Measurements from ENCODE around the gene NDUFAF2. TPM values are rescaled to one million over a fixed set of nuclear protein-coding genes. Genes with fewer than 3 reads are reported as not detected.

Gene NDUFAF2
- total RNA-seq, 1 donor from 2014 or later, result 27.5 TPM

- no peak for DNase-seq (ENCODE audit: extremely low spot score, unreplicated experiment)
- Mint-ChIP-seq H3K27me3 (no peaks in the 10 kb centered on the region), H3K36me3 (no peaks in the 10 kb centered on the region), H3K4me3 (no peak overlapping the region), H3K9me3 (no peaks in the 10 kb centered on the region), H3K27ac (no peak overlapping the region), H3K4me1 (ENCODE audit: unreplicated experiment) (no peaks in the 10 kb centered on the region)
- no peak for TF ChIP-seq CTCF (conservative IDR thresholded peaks at IDR 0.05)
These were observed 174.1 kb downstream of the NDUFAF2 start for GRCh38 chr5:61119066-61119465.

GRCh38 chr5:61120534-61120933, 175.5 kb downstream of the NDUFAF2 start:
- DNase-seq (ENCODE audit: extremely low spot score, unreplicated experiment), result no peak
- no peaks in the 10 kb centered on the region for H3K4me1 Mint-ChIP-seq (ENCODE audit: unreplicated experiment)

GRCh38 chr5:61123145-61123544, 178.1 kb downstream of the NDUFAF2 start:
- H3K4me3 Mint-ChIP-seq, result no peak overlapping the region
- no peak for DNase-seq (ENCODE audit: extremely low spot score, unreplicated experiment)
- H3K9me3 Mint-ChIP-seq, result no peaks in the 10 kb centered on the region
- no peak overlapping the region for H3K27ac Mint-ChIP-seq
- no peaks in the 10 kb centered on the region for H3K27me3 Mint-ChIP-seq
- no peak for TF ChIP-seq CTCF (conservative IDR thresholded peaks at IDR 0.05)
- no peaks in the 10 kb centered on the region for H3K4me1 Mint-ChIP-seq (ENCODE audit: unreplicated experiment)
- no peaks in the 10 kb centered on the region for H3K36me3 Mint-ChIP-seq

More at GRCh38 chr5:61120534-61120933, 175.5 kb downstream of the NDUFAF2 start:
- Mint-ChIP-seq H3K27me3 (no peaks in the 10 kb centered on the region), H3K9me3 (no peaks in the 10 kb centered on the region), H3K4me3 (no peak overlapping the region), H3K36me3 (no peaks in the 10 kb centered on the region), H3K27ac (no peak overlapping the region)
- TF ChIP-seq CTCF (conservative IDR thresholded peaks at IDR 0.05), result no peak

- no peak for TF ChIP-seq CTCF (conservative IDR thresholded peaks at IDR 0.05)
- DNase-seq (ENCODE audit: extremely low spot score, unreplicated experiment), result no peak
- no peak overlapping the region for H3K27ac Mint-ChIP-seq
- H3K27me3 Mint-ChIP-seq, result no peaks in the 10 kb centered on the region
- H3K4me1 Mint-ChIP-seq (ENCODE audit: unreplicated experiment), result no peaks in the 10 kb centered on the region
- no peaks in the 10 kb centered on the region for H3K9me3 Mint-ChIP-seq
- no peak overlapping the region for H3K4me3 Mint-ChIP-seq
- H3K36me3 Mint-ChIP-seq, result no peaks in the 10 kb centered on the region
These were observed 185.3 kb downstream of the NDUFAF2 start for GRCh38 chr5:61130289-61130688.

GRCh38 chr5:61132559-61132958, 187.6 kb downstream of the NDUFAF2 start:
- Mint-ChIP-seq H3K27me3 (no peaks in the 10 kb centered on the region), H3K4me1 (ENCODE audit: unreplicated experiment) (peaks cover 3% of the 10 kb centered on the region), H3K36me3 (no peaks in the 10 kb centered on the region), H3K9me3 (no peaks in the 10 kb centered on the region), H3K4me3 (no peak overlapping the region), H3K27ac (no peak overlapping the region)
- no peak for DNase-seq (ENCODE audit: extremely low spot score, unreplicated experiment)
- peak; percentile 29 for TF ChIP-seq CTCF (conservative IDR thresholded peaks at IDR 0.05)

GRCh38 chr5:61137835-61138234, 192.8 kb downstream of the NDUFAF2 start:
- Mint-ChIP-seq H3K4me1 (ENCODE audit: unreplicated experiment) (peaks cover 14% of the 10 kb centered on the region), H3K4me3 (no peak overlapping the region), H3K9me3 (no peaks in the 10 kb centered on the region), H3K27me3 (no peaks in the 10 kb centered on the region), H3K36me3 (no peaks in the 10 kb centered on the region), H3K27ac (no peak overlapping the region)
- no peak for DNase-seq (ENCODE audit: extremely low spot score, unreplicated experiment)
- TF ChIP-seq CTCF (conservative IDR thresholded peaks at IDR 0.05), result no peak
